Tongue (tissue), 2 donors: Measurements from ENCODE around the gene HNMT. TPM values are rescaled to one million over a fixed set of nuclear protein-coding genes. Genes with fewer than 3 reads are reported as not detected.
"Not testable (repeated sequence)": the region's sequence is repeated elsewhere in the genome, so short reads cannot be mapped to it uniquely, and the experiment has no call there.

ENCODE experiments used
- DNase-seq: peaks from one replicate; pipeline ENCODE4 v3.0.0-alpha.2; 2015
- total RNA-seq: library from RNA; depleted of rRNA; stranded (reverse); fragments of >200 nt; gene quantifications from one replicate; pipeline ENCODE4 v1.2.3, GENCODE V29; 2014

HNMT gene
- 17.3 TPM for total RNA-seq

DNA sequence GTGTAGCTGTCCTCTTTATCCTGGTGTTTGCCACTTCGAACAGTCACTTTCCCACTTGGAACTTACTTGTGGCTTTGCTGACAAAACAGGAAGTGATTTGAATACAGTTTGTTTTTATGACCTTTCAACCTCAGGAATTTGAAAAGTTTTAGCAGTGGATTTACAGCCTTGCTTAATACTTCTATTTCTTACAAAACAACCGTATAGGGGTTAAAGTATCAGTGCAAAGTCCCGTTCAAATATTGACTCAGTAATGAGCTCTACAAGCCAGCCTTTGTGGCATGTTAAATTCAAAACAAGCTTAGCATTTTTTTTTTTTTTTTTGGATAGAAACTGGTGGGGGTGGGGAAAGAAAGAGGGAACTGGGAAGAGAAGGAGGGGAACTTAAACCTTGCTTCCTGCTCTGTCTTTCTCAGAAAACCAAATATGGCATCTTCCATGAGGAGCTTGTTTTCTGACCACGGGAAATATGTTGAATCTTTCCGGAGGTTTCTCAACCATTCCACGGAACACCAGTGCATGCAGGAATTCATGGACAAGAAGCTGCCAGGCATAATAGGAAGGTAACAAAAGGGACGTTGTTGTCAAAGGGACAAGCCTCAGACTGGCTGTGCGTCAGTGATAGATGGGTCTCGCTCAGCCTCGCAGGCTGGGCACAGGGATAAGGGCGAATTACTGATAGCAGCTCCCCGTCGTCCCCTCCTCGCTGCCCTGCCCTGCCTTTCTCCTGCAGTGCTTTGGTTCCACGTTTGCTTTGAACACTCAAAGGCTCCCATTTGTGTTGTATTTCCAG, at the start of gene HNMT:
TSS of gene HNMT (plus strand) at position 408 of the 793 bp plus-strand sequence. CDS start at position 427, 19 bp downstream.
- peak; percentile 63 for DNase-seq

DNA sequence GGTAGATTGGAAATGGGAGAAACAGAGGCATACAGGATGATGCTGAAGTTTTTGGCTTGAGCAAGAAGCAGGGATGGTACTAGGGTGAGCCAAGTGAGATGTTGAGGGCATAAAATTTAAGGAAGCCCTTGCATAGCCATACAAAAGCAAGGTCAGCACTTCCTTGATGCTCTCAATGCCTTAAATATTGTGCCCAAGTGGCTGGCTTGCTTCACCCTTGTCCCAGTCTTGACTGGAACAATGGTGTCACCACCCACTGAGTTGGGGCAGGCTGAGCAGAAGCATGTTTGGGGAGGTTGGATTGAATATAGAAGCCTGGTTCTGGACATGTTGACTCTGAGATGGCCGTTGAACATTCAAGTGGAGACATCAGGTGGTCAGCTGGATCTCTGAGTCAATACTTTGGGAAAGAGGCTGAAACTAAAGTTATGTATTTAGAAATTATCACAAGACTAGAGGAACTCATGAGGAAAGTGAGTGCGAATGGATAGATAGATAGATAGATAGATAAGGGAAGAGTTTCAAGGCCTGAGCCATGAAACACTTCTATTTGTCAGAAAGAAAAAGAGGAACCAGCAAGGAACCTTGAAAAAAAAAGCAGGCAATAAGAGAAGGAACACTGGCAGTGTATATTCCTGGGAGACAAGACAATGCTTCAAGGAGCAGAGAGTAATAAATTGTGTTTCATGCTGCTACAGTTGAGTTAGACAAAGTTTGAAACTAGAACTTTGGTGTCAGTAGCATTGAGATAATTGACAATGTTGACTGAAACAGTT, 43.0 kb upstream of the HNMT start:
- DNase-seq: no peak

DNA sequence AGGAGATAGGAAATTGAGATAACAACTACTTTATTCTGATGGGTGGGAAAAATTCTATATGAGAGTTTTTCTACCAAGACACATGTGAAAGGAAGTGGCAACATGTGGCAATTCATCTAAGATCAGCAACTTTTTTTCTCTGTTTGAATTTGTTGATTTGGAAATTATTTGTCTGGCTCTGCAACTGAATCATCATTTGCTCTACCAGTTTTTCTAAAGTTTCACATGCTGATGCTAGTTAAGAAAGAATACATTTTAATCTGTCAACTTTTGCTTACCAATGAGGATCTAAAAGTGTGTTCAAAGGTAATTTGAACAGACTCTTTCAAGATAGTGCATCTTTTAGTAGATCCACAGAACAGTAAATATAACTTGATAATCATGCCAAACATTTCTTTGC, 42.1 kb upstream of the HNMT start:
- not testable (repeated sequence) for DNase-seq

DNA sequence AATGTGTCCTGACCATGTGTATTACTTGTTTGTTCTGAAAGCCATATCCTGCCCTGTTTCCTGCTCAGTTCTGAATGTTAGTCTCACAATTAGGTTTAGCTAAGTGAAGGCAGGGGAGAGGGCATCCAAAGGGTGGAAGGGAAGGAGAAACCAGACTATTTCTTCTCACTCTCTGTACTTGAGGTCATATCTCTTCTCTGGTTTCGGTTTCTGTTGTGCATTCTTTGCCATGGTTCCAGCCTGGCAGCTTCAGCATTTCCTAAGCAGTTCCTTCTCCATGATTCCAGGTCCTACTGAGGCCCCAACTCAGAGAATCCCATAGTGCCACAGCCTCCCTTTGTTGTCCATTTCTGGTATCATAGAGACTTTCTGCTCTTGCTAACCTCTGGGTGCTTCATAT, 40.3 kb upstream of the HNMT start:
- DNase-seq: no peak

DNA sequence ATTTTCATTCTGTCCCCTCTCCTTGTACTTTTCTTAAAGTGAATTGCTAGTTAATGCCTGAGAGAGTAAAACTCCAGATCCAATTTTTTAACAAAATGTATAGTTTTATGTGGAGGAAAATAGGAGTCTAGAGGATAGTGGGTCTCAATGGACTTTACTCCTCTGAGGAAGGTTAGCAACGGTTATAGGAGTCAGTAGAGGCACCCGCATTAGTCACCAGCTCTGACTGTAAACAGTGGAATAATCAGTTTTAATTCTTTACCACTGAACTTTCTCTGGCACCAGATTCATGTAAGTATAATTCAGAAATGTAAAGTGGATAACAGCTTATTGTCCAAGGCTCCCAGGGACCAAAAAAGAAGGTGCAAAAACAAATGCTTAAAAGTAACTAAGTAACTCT, 38.7 kb upstream of the HNMT start:
- no peak for DNase-seq

DNA sequence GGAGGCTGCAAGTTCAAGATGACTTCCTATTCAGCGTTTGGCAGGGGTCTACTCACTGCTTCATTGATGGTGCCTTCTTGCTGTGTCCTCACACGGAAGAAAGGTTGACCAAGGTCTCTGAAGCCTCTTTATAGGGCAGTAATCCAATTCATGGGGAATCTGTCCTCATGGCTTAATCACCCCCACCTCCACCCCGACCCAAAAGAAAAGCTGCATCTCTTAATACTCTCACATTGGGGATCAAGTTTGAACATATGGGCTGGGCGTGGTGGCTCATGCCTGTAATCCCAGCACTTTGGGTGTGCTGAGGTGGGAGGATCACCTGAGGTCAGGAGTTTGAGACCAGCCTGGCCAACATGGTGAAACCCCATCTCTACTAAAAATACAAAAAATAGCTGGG, 36.4 kb upstream of the HNMT start:
- DNase-seq: no peak

DNA sequence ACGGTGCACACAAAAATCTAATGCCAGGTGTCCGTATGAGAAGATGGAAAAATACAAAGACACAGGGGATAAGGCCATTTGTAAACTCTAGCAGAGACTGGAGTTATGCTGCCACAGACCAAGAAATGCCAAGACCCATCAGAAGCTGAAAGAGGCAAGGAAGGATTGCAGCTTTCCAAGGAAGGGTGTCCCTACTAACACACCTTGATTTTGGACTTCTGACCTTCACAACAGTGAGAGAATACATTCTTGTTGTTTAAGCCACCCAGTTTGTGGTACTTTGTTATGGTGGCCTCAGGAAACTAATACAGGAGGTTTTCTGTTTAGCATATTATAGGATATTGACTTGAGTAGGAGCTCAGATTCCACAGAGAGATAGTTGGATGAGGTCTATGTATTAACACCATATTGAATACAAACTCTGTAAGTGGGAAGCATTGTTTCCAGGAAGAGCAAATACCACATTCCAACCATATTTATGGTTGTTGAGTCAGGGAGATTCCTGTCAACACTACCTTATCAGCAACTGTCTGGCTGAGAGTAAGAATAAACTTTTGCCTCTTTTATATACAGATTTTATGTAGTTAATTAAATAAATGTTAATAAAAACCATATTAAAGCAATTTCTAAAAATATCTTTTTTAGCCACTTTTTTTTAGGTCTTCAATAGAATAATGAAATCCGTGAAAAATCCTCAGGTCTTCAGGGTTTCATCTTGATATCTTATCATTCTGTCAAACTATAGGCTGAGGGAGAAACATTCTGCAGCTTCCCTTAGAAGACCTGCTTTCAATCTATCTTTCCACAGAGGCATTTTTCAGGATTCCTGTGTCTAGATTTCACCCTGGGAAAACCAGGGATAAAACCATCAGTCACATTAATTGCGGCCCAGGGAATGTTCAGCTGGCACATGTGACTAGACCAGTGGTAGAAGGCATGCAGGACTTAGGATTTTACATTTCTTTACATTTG, 35.4 kb upstream of the HNMT start:
- no peak for DNase-seq

DNA sequence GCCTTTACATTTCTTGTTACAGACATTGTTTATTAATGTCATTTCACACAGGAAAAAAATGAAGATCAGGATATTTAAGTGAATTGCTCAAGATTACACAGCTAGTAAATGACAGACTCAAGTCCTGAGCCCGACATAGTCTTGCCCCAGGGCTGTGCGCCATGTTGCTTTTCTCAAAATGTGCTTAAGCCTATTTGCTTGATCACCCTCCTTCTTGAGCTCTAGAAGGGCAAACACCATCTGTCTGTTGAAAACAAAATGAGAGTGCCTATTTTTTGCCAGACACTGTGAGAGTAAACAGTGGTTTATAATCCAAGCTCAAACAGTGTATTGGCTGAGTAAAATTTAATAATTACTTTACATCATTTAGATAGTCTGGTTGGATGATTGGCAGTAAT, 34.8 kb upstream of the HNMT start:
- no peak for DNase-seq

DNA sequence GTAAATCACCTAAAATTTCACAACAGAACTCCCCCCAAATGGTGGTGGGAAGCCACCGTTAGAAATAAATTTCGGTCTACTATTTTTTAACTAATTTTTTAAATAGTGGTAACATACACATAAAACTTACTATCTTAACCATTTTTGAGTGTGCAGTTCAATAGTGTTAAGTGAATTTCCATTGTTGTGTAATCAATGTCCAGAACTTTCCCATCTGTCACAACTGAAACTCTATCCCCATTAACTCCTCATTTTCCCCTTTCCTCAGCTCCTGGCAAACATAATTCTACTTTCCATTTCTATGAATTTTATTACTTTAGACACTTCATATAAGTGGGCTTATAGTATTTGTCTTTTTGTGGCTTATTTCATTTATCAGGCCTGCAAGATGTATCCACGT, 34.1 kb upstream of the HNMT start:
- no peak for DNase-seq

DNA sequence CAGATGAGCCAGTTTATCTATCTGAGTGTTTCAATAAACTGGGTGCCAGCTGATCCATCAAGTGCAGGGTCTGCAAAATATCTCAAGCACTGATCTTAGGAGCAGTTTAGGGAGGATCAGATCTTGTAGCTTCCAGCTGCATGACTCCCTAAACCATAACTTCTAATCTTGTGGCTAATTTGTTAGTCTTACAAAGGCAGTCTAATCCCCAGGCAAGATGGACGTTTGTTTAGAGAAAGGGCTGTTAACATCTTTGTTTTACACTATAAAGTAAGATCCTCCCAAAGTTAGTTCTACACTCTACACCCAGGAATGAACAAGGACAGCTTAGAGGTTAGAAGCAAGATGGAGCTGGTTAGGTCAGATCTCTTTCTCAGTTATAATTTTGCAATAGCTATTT, 28.7 kb upstream of the HNMT start:
- no peak for DNase-seq

DNA sequence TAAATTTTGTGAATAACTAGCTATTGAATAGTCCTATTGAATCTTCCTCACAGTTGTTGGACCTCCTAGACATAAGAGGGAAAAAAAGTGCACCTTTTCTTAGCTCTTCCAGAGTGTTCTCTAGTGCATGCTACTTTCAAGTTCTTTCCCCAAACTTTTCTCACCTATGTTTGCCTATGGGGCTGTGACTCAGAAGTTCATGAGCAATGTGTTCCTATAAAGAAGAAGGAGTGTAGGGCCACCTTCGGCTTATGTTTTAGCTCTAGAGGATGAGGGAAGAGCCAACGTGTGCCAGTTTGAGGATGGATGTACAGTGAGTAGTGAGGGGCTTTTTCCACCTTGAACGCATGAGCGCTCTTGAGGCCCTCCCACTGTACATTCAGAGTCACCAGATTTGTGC, 27.0 kb upstream of the HNMT start:
- no peak for DNase-seq

DNA sequence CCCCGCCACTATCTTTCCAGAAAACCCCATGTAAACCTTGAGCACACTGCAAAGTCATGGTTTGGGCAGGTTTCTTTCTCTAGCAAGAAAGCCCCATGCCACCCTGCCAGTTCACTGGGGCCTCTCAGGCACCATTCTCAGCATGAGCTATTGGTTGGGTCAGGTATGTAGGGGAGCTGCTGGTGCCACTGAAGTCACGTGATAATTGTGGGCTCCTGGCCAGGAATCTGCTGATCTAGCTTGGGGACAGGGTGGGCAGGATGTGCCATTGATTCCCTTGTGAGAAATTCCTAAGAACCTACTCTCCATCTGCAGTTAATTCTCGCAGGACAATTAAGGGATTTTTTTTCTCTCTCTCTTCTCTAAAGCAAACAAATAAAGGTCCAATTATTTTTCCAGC, 26.5 kb upstream of the HNMT start:
- DNase-seq: no peak

DNA sequence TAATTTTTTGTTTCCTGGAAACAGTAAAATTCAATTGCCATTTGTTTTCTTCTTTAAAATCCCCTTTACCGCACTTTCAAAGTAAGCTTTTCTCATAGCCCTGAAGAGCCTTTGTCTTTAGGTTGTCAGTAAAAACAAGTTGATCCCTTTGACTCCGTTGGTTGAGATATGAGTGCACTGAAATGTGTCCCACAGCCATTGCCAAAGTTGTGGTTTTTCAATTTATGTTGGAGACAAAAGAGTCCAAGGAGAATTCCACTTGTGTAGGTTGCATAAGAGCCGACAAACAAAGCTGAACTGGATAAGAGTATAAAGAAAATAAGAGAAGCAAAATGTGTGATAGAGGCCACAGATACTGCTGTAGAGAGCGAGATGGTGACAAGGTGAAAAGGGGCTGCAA, 26.1 kb upstream of the HNMT start:
- no peak for DNase-seq

DNA sequence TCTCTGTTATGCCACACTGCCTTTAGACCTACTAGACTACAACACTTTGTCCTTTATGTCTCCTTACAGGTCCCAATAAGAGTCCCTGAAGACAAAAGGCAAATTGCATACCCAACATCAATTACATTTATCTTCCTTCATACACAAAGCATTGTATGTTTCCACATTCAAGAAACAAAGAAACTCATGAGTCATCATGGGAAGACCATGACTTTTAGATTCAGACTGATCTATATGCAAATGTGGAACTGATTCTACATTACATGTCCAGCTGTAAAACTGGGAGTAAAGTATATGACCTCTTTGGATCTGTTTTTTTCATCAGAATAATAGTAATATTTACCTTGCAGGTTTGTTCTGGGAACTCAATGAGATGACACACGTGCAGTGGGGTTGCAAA, 25.2 kb upstream of the HNMT start:
- no peak for DNase-seq

DNA sequence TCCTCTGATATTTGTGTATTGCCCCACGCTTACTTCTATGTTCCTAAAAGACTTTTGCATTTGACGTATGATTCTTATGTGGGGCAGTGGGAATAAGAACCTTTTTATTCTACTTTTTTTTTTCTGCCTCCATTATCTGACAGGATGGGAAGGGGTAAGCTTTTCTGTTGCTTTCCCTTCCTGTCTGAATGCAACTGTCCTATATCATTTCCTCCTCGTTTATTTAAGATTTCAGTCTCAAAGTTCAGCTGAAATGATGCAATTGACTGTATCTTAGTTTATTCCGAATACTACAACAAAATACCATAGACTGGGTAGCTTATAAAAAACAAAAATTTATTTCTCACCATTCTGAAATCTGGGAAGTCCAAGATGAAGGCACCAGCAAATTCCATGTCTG, 24.1 kb upstream of the HNMT start:
- no peak for DNase-seq

DNA sequence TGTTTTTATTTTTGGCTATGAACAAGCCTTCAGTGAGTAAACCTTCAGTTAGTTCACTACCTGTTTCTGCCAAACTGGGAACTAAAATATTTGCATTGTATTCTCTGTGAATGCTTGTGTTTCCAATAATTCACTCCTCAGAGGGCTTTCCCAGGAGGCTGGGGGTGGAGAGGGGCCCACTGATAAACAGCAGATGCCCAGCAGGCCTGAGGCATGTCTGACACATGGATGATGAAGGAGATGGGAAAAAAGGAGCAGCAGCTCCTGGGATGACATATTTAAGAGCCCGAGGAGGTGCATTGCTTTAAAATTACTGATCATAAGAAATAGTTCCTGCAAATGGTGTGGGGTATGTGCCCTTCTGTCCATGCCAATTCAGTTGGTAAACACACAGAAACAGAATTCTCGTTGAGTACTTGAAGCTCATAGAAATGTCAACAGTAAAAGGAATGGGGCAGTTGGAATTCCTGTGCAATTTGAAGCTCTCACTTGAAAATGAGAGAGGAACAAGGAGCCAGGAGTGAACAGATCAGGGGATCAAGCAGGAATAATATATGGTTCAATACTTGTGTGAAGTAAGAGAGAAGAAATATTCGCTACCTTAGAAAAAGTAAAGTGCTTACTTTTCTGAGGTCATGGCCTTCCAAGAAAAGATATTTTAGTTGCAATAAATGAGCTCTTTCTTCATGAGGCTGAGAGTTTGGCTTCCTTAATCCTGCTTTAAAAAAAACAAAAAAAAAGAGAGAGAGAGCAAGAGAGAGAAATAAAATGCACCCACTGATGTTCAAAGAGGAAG, 22.0 kb upstream of the HNMT start:
- DNase-seq: no peak

DNA sequence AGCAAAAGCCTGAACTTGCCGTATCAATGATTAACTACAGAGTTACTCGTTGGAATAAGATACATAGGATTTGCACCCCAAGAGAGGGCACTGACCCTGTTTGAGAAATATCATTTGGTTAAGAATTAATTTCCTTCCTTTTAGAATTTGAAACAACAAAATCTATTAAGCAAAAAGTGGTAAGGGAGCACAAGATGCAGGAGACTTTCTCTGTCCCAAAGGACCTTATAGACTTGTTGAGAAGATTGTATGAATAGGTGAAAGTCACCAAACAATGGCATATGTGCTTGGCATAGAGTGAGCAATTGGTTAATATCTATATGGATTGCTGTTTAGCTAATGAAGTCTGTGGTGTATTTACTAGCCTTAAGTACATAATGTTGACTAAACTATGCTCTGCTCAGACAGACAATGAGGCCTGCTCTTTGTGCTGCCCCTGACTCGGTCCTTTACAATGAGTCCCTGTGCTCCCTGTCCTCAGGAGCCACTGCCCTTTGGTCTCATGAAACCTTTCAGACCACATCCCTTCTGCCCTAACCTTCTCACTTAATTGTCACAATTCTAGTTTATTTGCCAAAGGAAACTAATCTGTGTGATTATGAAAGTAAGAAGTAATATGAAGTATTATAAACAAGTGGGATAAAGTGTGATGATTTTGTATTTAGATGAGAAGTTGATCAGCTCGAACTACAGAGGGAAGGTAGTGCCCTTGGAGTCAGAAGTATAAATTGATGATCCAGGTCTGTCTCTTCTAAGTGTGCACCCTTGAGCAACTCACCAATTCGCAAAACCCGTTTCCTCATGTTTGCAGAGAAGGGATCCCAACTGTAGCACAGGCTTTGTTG, 21.2 kb upstream of the HNMT start:
- no peak for DNase-seq

DNA sequence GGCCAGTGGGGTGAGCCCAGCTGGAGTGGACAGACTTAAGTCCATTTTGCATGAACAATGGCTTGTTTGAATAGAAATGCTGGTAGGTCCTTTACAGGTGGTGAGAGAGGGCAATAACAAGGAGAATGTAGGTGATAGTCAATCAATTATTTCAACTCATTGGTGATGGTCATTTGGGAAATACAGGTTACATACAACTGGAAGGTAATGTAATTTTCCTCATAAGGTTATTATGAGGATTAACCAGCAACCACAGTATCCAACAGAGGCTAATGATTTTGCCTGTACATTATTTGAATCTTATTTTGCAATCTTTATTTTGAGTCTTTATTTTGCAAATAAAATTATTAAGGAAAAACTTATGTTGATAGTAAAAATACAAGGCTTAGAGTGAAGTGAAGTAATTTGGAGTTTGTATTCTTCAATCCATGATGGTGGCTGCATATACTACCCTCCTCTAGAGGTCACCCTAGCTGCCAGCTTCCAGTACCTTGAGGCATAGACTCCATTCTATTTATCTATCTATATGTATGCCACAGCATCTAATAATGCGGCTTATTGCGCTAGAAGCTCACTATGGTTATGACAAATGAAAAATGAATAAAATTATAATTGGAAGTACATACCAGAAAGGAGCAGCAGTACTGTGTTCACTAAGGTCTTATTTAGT, 20.5 kb upstream of the HNMT start:
- DNase-seq: no peak

DNA sequence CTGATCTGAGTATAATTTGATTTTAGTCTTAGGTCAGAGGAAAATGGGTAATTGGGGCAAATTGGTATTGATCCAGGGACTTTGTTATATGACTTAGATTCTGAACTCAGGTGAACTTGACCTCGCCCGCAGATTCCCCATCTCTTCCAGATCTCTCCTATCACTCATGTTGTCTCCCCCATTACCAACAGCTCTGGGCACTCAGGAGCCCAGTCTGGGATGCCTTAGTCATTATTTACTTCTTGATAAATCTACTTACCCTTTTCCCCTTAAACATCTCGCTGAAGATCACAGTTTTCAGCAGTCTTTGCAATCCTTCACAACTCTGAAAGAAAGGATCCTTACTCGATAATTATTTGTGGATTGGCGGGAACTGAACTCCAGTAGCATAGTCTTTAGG, 19.6 kb upstream of the HNMT start:
- no peak for DNase-seq

DNA sequence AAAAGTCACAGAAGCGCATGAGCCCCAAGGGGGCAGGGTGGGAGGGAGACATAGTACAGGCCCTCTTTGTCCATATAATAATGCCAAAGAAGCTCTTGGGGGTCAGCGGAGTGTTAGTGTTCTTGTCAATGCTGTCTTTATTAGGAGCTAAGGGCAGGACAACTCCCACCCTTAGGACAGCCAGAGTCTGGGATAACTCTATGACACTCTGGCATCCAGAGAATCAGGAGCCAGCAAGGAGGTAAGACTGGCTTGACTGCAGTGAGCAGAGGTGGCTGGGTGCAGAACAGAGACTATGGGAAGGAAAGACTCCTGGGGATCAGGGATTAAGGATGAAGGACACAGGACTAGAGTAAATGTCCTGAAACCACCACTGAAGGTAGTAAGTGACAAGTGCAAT, 19.0 kb upstream of the HNMT start:
- no peak for DNase-seq
